HG02943 (cell line): Measurements from ENCODE around the gene ADAM33.

Experiments used
- ATAC-seq: cut with Tn5 transposase; IDR thresholded peaks from one replicate; pipeline ENCODE4 v1.9.1; 2021; ENCODE audit warnings: mild to moderate bottlenecking, low read depth, moderate library complexity; ENCODE audit not compliant: unreplicated experiment

ADAM33 gene, protein sequence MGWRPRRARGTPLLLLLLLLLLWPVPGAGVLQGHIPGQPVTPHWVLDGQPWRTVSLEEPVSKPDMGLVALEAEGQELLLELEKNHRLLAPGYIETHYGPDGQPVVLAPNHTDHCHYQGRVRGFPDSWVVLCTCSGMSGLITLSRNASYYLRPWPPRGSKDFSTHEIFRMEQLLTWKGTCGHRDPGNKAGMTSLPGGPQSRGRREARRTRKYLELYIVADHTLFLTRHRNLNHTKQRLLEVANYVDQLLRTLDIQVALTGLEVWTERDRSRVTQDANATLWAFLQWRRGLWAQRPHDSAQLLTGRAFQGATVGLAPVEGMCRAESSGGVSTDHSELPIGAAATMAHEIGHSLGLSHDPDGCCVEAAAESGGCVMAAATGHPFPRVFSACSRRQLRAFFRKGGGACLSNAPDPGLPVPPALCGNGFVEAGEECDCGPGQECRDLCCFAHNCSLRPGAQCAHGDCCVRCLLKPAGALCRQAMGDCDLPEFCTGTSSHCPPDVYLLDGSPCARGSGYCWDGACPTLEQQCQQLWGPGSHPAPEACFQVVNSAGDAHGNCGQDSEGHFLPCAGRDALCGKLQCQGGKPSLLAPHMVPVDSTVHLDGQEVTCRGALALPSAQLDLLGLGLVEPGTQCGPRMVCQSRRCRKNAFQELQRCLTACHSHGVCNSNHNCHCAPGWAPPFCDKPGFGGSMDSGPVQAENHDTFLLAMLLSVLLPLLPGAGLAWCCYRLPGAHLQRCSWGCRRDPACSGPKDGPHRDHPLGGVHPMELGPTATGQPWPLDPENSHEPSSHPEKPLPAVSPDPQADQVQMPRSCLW

GRCh38 chr20:3681931-3682781, at the start of gene ADAM33:
ADAM33 (minus strand) TSS chr20:3682010; CDS start chr20:3682004, 6 bp downstream.
- no peak for ATAC-seq

GRCh38 chr20:3730803-3731672, 49.2 kb upstream of the ADAM33 start:
- no peak for ATAC-seq

DNA sequence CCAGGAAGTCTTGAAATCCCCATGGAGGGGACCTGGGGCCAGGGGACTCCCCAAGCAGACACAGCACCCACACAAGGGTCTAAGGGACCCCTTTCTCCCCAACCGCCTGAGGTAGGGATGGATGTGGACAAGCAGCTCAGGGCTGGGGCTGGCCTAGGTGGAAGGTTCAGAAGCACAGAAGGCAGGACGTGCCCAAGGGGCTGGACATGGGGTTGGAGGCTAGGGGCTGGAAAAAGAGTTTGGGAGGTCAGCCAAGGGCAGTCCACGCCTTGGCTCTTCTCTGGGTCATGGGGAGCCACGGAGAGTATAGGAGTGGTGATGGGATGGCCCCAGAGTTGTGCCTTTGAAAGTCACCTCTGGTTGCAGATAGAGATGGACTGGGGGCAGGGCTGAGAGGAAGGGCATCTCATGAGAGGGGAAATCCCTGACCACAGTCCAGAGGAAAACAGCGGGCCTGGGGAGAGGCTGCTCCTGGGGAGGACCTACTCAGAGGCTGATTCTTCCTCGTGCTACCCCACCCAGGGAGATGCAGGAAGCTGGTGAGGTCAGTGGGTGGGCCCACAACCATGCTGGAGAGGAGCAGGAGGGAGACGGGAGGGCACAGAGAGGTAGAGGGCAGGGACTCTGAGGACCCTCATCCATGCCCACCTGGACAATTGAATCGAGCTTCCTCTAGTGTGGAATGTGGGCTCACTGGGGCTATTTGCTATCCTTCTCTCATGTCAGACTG, 48.2 kb upstream of the ADAM33 start:
- no peak for ATAC-seq

DNA sequence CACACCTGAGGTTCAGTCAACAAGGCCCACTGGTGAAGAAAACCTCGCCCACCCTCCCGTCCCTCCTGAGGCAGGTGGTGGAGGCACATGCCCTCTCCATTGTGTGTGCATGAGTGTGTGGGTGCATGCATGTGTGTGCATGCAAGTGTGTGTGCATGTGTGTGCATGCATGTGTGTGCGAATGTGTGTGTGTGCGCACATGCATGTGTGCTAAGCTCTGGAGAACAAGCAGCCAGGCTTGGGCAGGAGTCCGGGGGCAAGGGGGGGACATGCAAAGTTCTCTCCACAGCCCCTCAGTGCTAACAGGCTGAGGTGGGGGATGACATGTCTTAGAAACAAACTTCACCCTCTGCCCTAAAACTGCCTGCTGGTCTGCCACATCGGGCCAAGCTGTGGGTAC, 47.6 kb upstream of the ADAM33 start:
- ATAC-seq = no peak

DNA sequence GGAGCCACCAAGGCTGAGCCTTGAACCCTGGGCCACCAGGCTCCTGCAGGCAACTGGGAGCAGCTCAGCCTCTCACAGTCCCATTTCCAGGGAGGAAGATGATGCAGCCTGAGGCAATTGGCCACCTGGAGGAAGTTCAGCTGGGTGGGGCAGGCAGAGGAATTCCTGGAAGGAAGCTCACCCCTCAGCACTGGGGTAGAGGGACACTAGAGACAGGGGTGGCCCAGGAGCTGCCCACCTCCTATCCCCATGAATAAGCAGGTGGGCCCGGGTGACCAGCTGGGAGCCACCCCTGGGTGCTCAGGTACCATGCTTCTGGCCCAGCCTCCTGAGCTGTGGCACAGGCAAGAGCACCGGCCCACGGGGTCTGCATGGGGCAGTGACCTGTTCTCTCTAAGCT, 47.1 kb upstream of the ADAM33 start:
- ATAC-seq = no peak

- no peak for ATAC-seq
Observed at GRCh38 chr20:3728354-3728753, 46.5 kb upstream of the ADAM33 start.

DNA sequence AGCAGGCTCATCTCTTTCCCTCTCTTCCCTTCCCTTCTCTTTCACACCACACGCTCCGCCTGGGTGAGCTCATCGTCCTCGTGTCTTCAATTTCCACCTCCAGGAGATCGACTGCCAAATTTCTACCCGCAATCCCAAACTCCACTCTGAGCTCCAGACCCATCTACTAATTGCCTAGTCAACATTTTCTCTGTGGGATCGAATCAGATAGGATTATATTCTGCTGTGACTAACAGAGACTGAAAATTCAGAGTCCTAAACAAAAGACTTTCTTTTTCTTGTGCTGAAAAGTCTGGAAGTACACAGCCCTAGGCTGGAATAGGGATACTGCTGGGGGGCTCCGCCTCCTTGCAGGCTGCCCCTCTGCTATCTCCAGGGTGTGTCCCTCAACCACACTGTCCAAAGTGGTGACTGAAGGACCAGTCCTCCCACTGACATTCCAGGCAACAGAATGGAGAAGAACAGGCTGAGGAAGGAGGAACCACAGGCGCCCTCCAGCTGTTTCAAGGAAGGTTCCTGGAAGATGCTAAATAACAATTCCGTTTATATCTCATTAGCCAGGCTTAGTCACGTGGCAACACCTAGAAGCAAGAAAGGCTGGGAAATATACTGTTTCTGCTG, 45.7 kb upstream of the ADAM33 start:
- no peak for ATAC-seq

DNA sequence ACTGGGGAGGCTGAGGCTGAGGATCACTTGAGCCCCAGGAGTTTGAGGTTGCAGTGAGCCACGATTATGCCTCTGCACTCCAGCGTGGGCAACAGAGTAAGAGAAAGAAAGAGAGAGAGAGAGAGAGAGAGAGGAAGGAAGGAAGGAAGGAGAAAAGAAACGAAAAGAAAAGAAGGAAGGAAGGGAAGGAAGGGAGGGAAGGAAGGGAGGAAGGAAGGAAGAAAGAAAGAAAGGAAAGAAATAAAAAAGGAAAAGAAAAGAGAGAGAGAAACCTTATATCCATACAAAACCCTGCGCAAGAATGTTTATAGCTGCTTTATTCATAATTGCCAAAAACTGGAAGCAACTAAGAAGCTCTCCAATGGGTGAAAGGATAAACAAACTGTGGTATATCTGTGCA, 42.5 kb upstream of the ADAM33 start:
- no peak for ATAC-seq

- ATAC-seq = no peak
Observed at GRCh38 chr20:3723284-3723683, 41.5 kb upstream of the ADAM33 start.

- ATAC-seq = no peak
Observed at GRCh38 chr20:3721912-3722311, 40.1 kb upstream of the ADAM33 start.

GRCh38 chr20:3720626-3721025, 38.8 kb upstream of the ADAM33 start:
- no peak for ATAC-seq

DNA sequence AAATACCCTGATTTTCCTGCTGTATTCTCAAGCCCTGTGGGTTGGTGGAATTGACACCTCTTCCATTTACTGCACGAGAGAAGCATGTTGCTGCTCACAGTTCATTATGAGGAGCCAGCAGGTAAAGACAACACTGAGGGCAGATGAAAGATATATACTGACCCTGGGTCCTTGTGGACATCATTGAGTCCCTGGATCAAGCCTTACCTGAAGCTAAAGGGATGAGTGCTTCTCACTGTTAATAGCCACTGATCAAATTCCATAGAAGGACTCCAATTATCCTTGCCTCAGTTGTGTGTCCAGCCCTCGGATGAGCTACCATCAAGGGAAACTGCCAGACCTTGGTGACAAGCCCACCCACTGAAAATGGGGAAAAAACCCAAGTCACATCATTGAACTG, 38.3 kb upstream of the ADAM33 start:
- ATAC-seq = no peak

- no peak for ATAC-seq
Observed at GRCh38 chr20:3719046-3719445, 37.2 kb upstream of the ADAM33 start.

GRCh38 chr20:3716195-3716834, 34.5 kb upstream of the ADAM33 start:
- no peak for ATAC-seq

DNA sequence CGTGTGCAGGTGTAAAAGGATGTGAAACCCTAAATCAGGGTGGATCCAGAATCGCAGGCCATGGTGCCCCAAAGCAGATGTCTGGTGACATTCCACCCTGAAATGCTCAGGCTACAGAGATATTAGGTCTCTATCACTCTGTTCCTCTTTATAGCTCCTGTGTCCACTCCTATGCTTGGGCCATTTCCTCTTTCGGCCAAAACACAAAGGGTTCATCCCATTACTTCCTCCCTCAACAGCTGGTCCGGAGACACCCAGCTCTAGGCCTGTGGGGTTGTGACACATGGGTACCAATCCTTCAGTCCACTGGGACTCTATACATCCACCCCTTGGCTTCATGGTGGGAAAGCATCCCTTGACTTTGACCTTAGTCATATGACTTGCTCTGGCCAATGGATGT, 32.3 kb upstream of the ADAM33 start:
- no peak for ATAC-seq

DNA sequence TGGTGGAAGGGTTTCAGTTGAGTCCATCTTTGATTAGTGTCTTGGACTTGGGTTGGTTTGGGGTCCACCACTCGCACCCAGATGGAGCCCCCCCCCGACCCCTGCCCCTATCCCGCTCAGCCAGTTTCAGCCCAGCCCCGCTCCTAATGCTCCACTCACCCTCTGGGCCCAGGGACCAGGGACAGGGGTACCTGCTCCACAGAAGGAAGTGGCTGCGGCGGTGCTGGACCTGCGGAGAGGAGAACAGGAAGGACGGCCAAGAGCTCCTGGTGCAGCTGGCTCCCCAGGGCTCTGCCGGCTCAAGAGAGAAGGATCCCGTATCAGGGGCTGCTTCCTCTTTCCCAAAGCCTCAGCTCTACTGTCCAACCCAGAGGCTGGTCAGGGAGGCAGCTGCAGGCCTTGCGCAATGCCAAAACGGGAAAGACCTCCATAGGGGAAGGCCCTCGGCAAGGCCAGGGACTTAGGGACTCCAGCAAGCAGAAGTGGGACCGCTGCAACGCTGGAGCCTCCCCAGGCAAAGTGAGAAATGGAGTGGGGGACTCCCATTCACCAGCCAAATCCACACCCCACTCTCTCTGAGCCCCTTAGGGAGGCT, 30.6 kb upstream of the ADAM33 start, which contains the start of gene SIGLEC1:
TSS of gene SIGLEC1 (minus strand) at position 322 of the 595 bp plus-strand sequence. CDS start 5,472 bp downstream, outside the sequence.
- ATAC-seq = no peak

DNA sequence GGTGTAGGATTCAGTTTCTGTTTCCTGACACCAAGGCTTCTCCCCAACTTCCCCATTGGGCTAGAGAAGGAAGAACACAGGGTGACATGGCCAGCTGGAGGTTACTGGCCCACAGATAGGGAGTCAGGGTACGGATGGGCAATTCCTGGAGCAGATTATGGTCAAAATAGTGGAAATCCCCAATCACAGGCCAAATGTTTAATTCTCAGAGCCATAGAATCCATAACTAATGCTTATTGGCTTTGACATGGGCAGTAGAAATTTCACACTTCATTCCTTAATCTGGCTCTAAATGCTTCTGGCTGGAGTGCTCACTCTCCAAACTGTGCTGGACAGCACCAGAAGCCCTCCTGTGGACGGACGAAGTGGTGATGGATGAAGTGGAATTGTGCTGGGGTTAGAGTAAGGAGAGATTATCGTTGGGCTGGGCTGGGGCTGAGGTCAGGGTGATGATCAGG, 29.7 kb upstream of the ADAM33 start:
- no peak for ATAC-seq
